ENCODE data around the gene KCNG4.
"Not testable (repeated sequence)": the region's sequence is repeated elsewhere in the genome, so short reads cannot be mapped to it uniquely, and the experiment has no call there.

The KCNG4 gene

GRCh38 chr16:84205976-84206691 is 33.7 kb downstream of the KCNG4 start:
- DNase-seq = no peak

GRCh38 chr16:84205123-84205522 is 34.7 kb downstream of the KCNG4 start:
- DNase-seq = not testable (repeated sequence)

- DNase-seq = not testable (repeated sequence)
Measured at GRCh38 chr16:84204551-84204950, 35.3 kb downstream of the KCNG4 start.

- DNase-seq = no peak
Measured at GRCh38 chr16:84199861-84200260, 40.0 kb downstream of the KCNG4 start.

DNA sequence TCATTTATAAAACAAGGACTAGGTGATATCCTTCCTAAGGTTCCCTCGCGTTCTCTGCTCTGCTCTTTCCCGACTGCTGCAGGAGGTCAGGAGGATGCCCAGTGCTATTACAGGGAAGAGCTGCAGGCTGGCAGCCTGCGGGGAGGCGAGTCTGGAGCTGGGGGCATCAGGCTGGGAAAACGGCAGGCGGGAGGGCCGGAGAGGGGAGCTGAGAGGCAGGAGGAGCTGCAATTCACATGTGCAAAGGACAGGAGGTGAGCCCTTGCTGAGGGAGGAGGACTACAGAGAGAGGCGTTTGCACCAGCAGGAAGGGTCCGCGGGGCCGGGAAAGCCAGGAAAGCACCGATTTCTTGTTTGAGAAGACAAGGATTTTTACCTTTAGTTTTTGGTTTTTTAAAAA is 40.7 kb downstream of the KCNG4 start:
- no peak for DNase-seq

GRCh38 chr16:84198401-84198800 is 41.4 kb downstream of the KCNG4 start:
- DNase-seq = no peak

DNA sequence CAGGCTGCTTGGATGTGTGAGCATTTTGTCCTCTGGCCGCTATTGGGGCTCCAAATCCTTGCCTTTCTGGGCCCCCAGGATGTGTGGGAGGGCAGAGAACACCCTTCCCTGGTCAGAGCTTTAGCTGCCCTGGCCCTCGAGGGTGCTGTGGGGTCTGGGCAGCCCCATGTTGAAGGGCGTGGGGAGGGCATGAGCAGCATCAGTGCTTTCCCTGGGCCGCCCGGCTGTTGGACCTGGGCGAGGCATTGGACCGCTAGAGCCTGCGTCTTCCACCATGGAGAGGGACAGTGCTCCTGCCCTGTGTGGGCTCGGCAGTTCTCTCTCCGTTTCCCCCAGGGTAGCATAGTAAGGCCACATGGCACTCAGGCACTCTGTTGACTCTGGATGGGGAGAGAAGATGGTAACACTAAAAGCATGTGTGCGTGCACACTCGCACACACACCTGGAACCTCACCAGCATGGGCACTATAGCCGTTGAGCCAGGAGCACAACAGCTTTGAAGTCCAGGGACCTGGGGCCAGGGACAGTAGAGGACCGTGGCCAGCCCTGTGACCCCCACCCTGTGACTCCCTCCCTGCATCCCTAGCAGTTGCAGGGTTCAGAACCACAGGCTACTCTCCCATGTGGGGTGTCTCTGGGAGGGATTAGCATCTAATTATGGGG is 42.2 kb downstream of the KCNG4 start:
- no peak for DNase-seq

DNA sequence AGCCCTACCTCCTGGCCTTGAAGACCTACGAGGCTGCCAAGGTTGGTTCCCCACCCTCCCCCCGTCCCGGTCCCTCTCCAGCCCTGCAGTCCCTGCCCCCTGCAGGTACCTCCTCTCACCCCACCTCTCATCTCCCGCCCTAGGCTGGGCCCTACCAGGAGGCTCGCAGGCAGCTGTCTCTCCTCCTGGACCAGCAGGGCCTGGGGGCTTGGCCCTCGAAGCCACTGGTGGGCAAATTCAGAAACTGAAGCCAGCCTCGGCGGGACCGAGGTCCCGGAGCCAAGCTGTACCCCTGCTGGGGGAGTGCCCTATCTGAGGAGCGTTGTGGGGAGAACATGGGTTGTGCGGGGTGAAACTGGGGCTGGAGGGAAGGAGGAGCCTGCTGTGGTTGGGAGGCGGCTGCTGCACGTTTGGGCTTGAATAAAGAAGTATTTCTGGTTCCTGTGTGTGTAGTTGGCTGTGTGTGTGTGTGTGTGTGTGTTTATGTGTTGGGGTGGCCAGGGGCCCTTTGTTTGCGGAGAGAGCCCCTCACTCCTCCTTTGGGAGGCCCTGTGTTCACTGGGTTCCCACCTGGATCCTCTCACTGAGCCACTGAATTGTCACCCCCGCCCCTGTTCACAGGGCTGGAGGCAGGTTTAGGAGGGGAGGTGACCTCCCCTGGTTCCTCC is 43.0 kb downstream of the KCNG4 start:
- DNase-seq = no peak

GRCh38 chr16:84196101-84196500 is 43.7 kb downstream of the KCNG4 start:
- no peak for DNase-seq

DNA sequence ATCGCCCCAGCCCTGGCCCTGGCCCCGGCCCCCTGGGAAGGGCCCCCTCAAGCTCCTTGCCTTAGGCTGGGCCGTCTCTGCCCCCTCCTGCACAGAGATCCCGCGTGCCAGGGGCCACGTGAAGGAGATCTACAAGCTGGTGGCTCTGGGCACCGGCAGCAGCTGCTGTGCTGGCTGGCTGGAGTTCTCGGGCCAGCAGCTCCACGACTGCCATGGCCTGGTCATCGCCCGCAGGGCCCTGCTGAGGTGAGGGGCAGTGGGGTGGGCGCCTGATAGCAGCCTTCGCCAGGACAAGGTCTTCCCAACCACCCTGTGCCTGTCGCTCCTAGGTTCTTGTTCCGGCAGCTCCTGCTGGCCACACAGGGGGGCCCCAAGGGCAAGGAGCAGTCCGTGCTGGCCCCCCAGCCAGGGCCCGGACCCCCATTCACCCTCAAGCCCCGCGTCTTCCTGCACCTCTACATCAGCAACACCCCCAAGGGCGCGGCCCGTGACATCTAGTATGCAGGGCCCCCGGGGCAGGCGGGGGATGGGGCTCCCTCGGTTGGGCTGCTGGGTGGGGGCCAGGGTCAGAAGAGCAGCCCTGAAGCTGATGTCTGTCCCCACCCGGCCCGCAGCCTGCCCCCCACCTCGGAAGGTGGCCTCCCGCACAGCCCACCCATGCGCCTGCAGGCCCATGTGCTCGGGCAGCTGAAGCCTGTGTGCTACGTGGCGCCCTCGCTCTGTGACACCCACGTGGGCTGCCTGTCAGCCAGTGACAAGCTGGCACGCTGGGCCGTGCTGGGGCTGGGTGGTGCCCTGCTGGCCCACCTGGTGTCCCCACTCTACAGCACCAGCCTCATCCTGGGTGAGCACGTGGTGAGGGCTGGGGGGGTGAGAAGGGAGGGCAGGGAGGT is 44.4 kb downstream of the KCNG4 start:
- no peak for DNase-seq

DNA sequence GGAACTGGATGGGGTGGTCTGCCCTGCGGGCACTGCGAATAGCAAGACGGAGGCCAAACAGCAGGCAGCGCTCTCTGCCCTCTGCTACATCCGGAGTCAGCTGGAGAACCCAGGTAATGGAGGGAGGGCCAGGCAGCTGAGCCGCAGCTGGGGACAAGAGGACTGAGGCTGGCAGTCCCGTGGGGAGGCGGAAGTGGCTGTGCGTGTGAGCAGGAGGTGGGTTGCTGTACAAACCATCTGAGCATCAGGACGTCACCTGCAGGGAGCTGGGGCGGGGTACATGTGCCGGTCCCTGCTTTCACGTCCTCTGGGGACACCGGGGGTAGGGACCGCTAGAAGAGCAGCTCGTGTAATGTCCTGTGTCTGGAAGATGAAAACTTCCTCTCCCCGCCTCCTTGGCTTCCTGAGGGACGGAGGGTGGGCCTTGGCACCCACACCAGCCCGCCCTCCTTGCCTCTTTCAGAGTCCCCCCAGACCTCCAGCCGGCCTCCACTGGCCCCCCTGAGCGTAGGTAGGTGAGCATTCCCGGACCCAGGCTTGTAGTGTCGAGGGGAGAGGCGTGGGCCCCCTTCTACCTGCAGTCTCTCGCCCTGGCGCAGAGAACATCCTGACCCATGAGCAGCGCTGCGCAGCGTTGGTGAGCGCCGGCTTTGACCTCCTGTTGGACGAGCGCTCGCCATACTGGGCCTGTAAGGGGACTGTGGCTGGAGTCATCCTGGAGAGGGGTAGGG is 45.2 kb downstream of the KCNG4 start:
- no peak for DNase-seq

DNA sequence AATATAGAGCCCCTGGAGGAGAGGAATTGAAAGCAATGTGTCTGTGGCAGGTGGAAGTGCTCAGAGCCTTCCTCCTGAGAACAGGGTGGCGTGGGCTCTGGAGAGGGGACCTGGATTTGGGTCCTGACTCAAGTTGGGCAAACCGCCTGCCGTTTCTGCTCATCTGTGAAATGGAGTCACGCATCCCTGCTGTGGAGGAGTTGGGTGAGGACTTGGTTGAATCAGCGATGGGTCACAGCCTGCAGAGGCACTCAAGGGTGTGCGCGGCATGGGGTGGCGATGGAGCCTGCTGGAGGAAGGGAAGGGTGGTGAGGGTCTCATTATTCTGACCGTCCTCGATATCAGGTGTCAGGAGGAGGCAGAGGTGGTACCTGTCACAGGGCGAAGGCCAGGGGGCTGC is 45.8 kb downstream of the KCNG4 start:
- no peak for DNase-seq

DNA sequence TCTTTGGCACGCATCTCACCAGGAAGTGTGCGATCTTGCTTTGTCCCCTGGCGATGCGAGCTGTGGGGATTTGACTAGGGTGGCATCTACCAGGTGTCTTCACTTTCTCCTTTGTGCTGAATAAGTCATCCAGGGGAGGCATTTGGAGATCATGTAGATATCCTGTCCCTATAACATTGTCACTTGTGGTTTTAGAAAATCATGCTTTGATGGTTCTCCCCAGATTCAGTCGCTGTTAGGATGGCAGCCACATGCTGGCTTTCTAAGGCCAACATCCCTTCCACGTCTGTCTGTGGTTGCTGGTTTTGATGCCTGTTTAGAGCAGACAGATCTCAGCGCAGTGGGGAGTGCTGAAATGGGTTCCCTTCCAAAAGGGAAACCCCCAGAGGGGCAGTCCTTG is 46.3 kb downstream of the KCNG4 start:
- DNase-seq = no peak

GRCh38 chr16:84191466-84191865 is 48.3 kb downstream of the KCNG4 start:
- DNase-seq = no peak

DNA sequence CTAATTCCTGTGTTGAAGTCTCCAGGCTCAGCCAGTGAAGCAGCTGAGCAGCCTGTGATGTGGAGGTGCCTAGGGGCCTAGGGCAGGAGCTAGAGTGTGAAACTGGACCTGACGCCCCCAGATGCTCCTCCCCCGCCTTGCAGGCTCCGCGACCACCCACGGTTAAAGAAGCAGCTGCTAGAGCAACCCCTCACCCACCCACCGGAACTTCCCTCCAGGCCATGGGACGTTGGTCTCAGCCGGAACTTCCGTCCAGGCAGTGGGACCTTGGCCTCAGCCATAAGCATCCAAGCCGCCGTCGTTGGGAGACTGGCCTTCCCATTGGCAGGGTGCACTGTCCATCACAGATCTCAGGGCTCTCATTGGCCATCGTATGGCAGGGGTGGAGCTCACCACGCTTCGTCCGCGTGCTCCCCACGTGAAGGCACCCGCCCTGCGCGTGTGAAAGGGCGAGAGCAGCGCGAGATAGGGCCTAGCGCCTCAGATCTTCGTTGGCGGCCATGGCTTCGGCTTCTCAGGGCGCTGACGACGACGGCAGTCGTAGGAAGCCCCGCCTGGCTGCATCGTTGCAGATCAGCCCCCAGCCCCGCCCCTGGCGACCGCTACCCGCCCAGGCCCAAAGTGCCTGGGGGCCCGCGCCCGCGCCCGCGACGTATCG is 49.0 kb downstream of the KCNG4 start, which contains the start of gene ADAD2:
Gene ADAD2, plus strand, starts transcription at position 427 of the 658 bp plus-strand sequence. Its CDS starts 74 bp downstream, at position 501.
- DNase-seq = no peak

DNA sequence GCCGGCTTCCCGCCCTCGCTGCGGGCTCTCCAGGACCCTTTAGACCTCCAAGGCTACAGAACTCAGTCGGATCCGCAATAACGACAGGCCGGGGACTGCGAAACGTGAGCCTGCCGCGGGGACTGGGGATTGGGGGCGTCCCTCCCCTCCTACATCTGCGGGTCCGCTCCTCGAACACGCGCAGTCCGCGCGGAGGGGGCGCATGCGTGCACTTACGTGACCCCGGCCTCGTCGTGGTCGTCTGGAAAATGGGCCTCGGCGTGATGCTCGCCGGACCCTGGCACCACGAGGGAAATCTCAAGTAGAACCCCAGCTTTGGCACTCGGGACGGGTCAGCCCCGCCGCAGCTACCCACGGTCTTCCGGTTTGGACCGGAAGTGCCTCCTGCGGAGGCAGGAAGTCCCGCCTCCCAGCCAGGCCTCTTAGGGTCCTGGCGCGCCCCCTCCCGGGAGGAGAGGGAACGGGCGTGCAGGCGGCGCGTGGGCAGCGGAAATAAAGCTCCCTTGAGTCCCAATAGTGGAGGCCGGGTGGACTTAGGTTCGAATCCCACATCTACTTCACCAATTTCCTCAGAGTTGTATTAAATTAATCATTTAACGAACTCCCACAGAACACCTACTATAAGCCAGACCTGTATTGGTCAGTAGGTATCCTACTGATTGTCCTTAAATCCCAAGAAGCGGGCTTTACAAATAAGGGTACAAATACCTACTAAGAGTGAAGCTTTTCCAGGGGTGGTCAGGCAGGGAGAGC is 53.0 kb downstream of the KCNG4 start, which contains the start of gene TAF1C:
Gene TAF1C, minus strand, starts transcription at position 373 of the 753 bp plus-strand sequence. CDS start 2,069 bp downstream, outside the sequence.
- peak; percentile 85 to 87 for DNase-seq

DNA sequence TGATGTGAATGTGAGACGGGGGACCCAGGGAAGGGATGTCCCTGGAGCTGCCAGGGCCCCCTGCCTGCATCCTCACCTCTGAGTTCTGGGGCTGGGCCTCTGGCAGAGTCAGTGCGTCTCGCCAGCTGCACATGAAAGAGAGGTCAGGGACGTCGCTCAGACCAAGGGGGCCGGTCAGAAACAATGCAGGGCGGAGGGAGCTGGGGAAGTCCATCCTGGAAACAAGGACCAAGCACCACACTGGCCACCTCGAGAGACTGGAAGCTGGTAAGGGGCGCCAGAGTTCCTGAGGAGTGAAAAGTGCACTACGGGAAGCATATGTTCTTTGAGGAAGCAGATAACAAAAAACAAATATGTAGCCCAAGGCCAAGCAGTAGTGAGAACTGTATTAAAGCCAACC is 55.0 kb downstream of the KCNG4 start:
- DNase-seq = no peak

GRCh38 chr16:84183911-84184591 is 55.8 kb downstream of the KCNG4 start:
- no peak for DNase-seq

DNA sequence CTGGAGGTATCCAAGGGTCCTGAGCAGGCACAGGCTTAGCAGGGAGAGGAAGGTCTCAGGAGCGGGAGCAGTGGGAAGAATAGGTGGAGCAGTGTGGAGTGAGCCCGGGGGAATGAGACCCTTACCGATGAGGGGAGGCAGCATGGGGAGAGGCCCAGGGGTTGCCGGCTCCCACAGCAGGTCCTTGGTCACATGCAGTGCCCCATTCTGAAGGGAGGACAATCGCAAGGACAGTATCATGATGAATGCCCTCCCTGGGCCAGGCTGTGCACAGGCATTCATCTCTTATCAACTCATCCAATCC is 56.3 kb downstream of the KCNG4 start:
- no peak for DNase-seq
